Keratinocyte (primary cell): Measurements from ENCODE around the gene SLC34A1. TPM values are rescaled to one million over a fixed set of nuclear protein-coding genes. Genes with fewer than 3 reads are reported as not detected.

ENCODE experiments used
- DNase-seq: peaks from one replicate; pipeline ENCODE4 v3.0.0-alpha.2; 2011; ENCODE audit warnings: low read depth, missing footprints, low spot score
- FAIRE-seq: peaks from 2 replicates; lab custom pipeline; 2011; peaks lifted over from hg19 to GRCh38; lab: Jason Lieb, UNC
- H2AFZ ChIP-seq: 2 replicates; pipeline ENCODE4 v1.6.0; 2012; ENCODE audit warnings: low read length, control low read depth, inconsistent platforms; ENCODE audit not compliant: control insufficient read depth
- H3K27ac ChIP-seq: 2 replicates; pipeline ENCODE4 v1.5.1; 2011; ENCODE audit warnings: low read length; ENCODE audit not compliant: control insufficient read depth, insufficient read depth
- H3K27me3 ChIP-seq: 3 replicates; pipeline ENCODE4 v1.6.0; 2011; ENCODE audit warnings: low read length; ENCODE audit not compliant: control insufficient read depth, insufficient read depth; ENCODE audit errors: extremely low read depth
- H3K36me3 ChIP-seq, 2 experiments: 2 replicates in 1 of 2; 3 replicates in 1 of 2; pipeline ENCODE4 v1.5.1; 2011; ENCODE audit warnings: low read length in 2 of 2, mild to moderate bottlenecking in 1 of 2; ENCODE audit not compliant: control insufficient read depth in 2 of 2, insufficient read depth in 2 of 2; ENCODE audit errors: extremely low read depth in 1 of 2
- H3K4me1 ChIP-seq: 3 replicates; pipeline ENCODE4 v1.5.1; 2011; ENCODE audit warnings: low read length; ENCODE audit not compliant: control insufficient read depth, insufficient read depth; ENCODE audit errors: extremely low read depth
- H3K4me2 ChIP-seq: 3 replicates; pipeline ENCODE4 v1.6.0; 2011; ENCODE audit warnings: low read depth, low read length; ENCODE audit not compliant: control insufficient read depth, insufficient read depth; ENCODE audit errors: extremely low read depth
- H3K4me3 ChIP-seq, 3 experiments: fragments of 200-600 bp in 1 of 3; sonication (generic) in 1 of 3; 2 replicates in 2 of 3; 3 replicates in 1 of 3; pipeline ENCODE4 v1.5.1; 2011 to 2016; ENCODE audit warnings: low read length in 3 of 3, mild to moderate bottlenecking in 3 of 3, control low read depth in 2 of 3, inconsistent platforms in 1 of 3, low read depth in 1 of 3, mixed read lengths in 1 of 3, mixed run types in 1 of 3, moderate library complexity in 1 of 3; ENCODE audit not compliant: control insufficient read depth in 2 of 3, insufficient read depth in 2 of 3; ENCODE audit errors: extremely low read depth in 1 of 3
- H3K79me2 ChIP-seq: 2 replicates; pipeline ENCODE4 v1.6.0; 2012; ENCODE audit warnings: low read length; ENCODE audit not compliant: control insufficient read depth, insufficient read depth
- H3K9ac ChIP-seq: 3 replicates; pipeline ENCODE4 v1.6.0; 2011; ENCODE audit warnings: low read length; ENCODE audit not compliant: control insufficient read depth, insufficient read depth; ENCODE audit errors: extremely low read depth
- H3K9me1 ChIP-seq: 3 replicates; pipeline ENCODE4 v1.6.0; 2011; ENCODE audit warnings: low read length; ENCODE audit not compliant: control insufficient read depth, insufficient read depth; ENCODE audit errors: extremely low read depth
- H3K9me3 ChIP-seq: 2 replicates; pipeline ENCODE4 v1.5.1; 2012; ENCODE audit warnings: low read depth, low read length; ENCODE audit not compliant: control insufficient read depth
- H4K20me1 ChIP-seq: 3 replicates; pipeline ENCODE4 v1.6.0; 2011; ENCODE audit warnings: low read length; ENCODE audit not compliant: control insufficient read depth, insufficient read depth; ENCODE audit errors: extremely low read depth
- EZH2 ChIP-seq: IDR thresholded peaks from one replicate; pipeline ENCODE4 v1.6.1; 2012; ENCODE audit warnings: inconsistent platforms, mild to moderate bottlenecking, low read length, moderate library complexity
- dilution Hi-C: fragments of 300-500 bp; cut with MboI; formaldehyde crosslinking; loops from one replicate; pipeline ENCODE4 v1.7.0; 2020; ENCODE audit warnings: low sequenced_read_pairs; ENCODE audit not compliant: extremely low pct_ligation_motif_present
- polyA plus RNA-seq, 5 experiments: library from polyadenylated mRNA; depleted of rRNA in 3 of 5; stranded (reverse) in 3 of 5; stranded (forward) in 1 of 5; unstranded in 1 of 5; fragments of >200 nt; gene quantifications; 1 replicate in 1 of 5; 2 replicates in 3 of 5; 3 replicates in 1 of 5; pipeline versions ENCODE4 v1.2.1 to v1.2.3, GENCODE V29; 2011 to 2012; ENCODE audit warnings: missing spikeins in 2 of 5, low read depth in 1 of 5, low replicate concordance in 1 of 5
- TF ChIP-seq, protein P1 (sequence below), 3 experiments: IDR thresholded peaks in 1 of 3; conservative IDR thresholded peaks in 1 of 3; optimal IDR thresholded peaks in 1 of 3; 2 replicates in 2 of 3; 3 replicates in 1 of 3; pipeline versions ENCODE3 to v1.5.1; 2011; ENCODE audit warnings: low read length in 3 of 3, mild to moderate bottlenecking in 3 of 3, moderate library complexity in 2 of 3, control low read depth in 1 of 3, inconsistent platforms in 1 of 3; ENCODE audit not compliant: insufficient read depth in 2 of 3; ENCODE audit errors: extremely low read depth in 1 of 3

SLC34A1 gene
- polyA plus RNA-seq, 1 donor (not counting 4 experiments of a cell fraction or from before 2014, with no cell fraction given) = 0.07 TPM

DNA sequence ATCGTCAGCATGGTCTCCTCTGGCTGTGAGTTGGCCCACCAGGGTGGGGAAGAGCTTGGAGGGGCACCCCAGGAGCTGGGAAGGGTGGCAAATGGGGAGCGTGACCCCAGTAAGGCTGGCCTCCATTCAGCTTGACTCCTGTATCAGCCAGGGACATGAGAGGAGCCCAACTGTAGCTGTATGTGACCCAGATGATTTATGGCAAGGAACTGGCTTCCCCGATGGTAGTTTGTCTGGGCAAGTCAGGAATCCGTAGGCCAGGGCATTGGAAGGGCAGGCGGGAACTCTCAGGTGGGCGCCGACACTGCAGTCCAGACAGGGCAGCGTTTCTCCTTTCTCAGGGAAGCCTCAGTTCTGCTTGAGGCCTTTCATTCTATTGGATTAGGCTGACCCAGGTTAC lies 2.3 kb downstream of the SLC34A1 start:
- FAIRE-seq (no peak), DNase-seq (no peak)
- H2AFZ ChIP-seq = no peak overlapping the region
- no peaks in the 10 kb centered on the region for H3K9me1 ChIP-seq
- H3K27me3 ChIP-seq = peaks cover 5% of the 10 kb centered on the region
- H3K9ac ChIP-seq = no peak overlapping the region
- no peak overlapping the region for H3K27ac ChIP-seq
- H3K4me2 ChIP-seq = no peak overlapping the region
- TF ChIP-seq, protein P1, sequence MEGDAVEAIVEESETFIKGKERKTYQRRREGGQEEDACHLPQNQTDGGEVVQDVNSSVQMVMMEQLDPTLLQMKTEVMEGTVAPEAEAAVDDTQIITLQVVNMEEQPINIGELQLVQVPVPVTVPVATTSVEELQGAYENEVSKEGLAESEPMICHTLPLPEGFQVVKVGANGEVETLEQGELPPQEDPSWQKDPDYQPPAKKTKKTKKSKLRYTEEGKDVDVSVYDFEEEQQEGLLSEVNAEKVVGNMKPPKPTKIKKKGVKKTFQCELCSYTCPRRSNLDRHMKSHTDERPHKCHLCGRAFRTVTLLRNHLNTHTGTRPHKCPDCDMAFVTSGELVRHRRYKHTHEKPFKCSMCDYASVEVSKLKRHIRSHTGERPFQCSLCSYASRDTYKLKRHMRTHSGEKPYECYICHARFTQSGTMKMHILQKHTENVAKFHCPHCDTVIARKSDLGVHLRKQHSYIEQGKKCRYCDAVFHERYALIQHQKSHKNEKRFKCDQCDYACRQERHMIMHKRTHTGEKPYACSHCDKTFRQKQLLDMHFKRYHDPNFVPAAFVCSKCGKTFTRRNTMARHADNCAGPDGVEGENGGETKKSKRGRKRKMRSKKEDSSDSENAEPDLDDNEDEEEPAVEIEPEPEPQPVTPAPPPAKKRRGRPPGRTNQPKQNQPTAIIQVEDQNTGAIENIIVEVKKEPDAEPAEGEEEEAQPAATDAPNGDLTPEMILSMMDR (optimal IDR thresholded peaks at IDR 0.05 in 1 of 3, IDR thresholded peaks at IDR 0.05 in 1 of 3, conservative IDR thresholded peaks at IDR 0.05 in 1 of 3; ENCODE audit: extremely low read depth in 1 of 3, insufficient read depth in 2 of 3, low read length in 3 of 3) = no peak
- TF ChIP-seq EZH2 = no peak
- no peaks in the 10 kb centered on the region for H3K36me3 ChIP-seq
- no peak overlapping the region for H3K4me3 ChIP-seq
- no peaks in the 10 kb centered on the region for H3K9me3 ChIP-seq
- peaks cover 2% of the 10 kb centered on the region for H4K20me1 ChIP-seq
- dilution Hi-C loops = no loop called here
- H3K79me2 ChIP-seq = no peaks in the 10 kb centered on the region
- peaks cover 34% of the 10 kb centered on the region for H3K4me1 ChIP-seq

DNA sequence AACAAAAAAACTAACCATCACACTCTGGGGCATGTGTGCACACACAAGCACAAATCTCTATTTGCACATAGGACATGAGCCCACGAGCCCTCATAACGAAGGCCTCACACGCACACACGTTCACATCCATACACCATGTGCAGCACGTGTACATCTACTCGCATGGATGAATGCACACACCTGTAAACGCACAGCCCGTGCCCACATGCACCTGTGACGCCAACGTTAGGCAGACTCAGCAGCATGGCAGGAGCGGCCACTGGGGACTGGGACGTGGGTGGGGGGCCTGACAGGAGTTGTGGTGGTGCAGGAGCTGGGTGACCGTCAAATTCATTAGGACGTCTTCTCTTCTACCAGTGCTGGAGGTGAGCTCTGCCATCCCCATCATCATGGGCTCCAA lies 3.2 kb downstream of the SLC34A1 start:
- no peaks in the 10 kb centered on the region for H3K9me3 ChIP-seq
- dilution Hi-C loops = no loop called here
- no peak overlapping the region for H2AFZ ChIP-seq
- no peak overlapping the region for H3K4me2 ChIP-seq
- no peaks in the 10 kb centered on the region for H3K9me1 ChIP-seq
- no peak overlapping the region for H3K9ac ChIP-seq
- no peak for FAIRE-seq
- H3K79me2 ChIP-seq = no peaks in the 10 kb centered on the region
- TF ChIP-seq, protein P1 (optimal IDR thresholded peaks at IDR 0.05 in 1 of 3, IDR thresholded peaks at IDR 0.05 in 1 of 3, conservative IDR thresholded peaks at IDR 0.05 in 1 of 3; ENCODE audit: extremely low read depth in 1 of 3, insufficient read depth in 2 of 3, low read length in 3 of 3) = no peak
- no peak for TF ChIP-seq EZH2
- no peak for DNase-seq
- peaks cover 34% of the 10 kb centered on the region for H3K4me1 ChIP-seq
- peaks cover 5% of the 10 kb centered on the region for H3K27me3 ChIP-seq
- no peaks in the 10 kb centered on the region for H3K36me3 ChIP-seq
- peaks cover 2% of the 10 kb centered on the region for H4K20me1 ChIP-seq
- no peak overlapping the region for H3K27ac ChIP-seq
- H3K4me3 ChIP-seq = no peak overlapping the region
